Mucosa of descending colon (tissue), 3 donors: ENCODE results near the gene SSH2. TPM values are rescaled to one million over a fixed set of nuclear protein-coding genes. Genes with fewer than 3 reads are reported as not detected.
A peak's percentile ranks its signal among the peaks of the same experiment; 100 is the strongest.

Source experiments
- ATAC-seq: fragments of 200-7000 bp; cut with Tn5 transposase; one replicate; pipeline ENCODE4 v1.9.1; 2020; ENCODE audit warnings: mild to moderate bottlenecking, moderate library complexity
- DNase-seq, 3 donors: peaks; one replicate each; pipeline ENCODE4 v3.0.0-alpha.2; 2020
- H3K36me3 ChIP-seq: fragments of 200-600 bp; one replicate; pipeline ENCODE4 v1.8.0; 2021; ENCODE audit warnings: low read depth, mild to moderate bottlenecking
- H3K4me1 ChIP-seq: fragments of 200-600 bp; one replicate; pipeline ENCODE4 v1.8.0; 2021; ENCODE audit warnings: low read depth, mild to moderate bottlenecking
- H3K4me3 ChIP-seq: fragments of 200-600 bp; one replicate; pipeline ENCODE4 v1.8.0; 2021; ENCODE audit warnings: mild to moderate bottlenecking
- H3K9me3 ChIP-seq: fragments of 200-600 bp; one replicate; pipeline ENCODE4 v1.8.0; 2021; ENCODE audit warnings: mild to moderate bottlenecking
- CTCF ChIP-seq: fragments of 200-600 bp; IDR thresholded peaks from one replicate; pipeline ENCODE4 v1.8.0; 2022; ENCODE audit warnings: antibody characterized with exemption, mild to moderate bottlenecking
- intact Hi-C, 2 donors: fragments of 100-400 bp; cut with DNase I in 1 of 2; cut with micrococcal nuclease in 1 of 2; formaldehyde crosslinking; loops; one replicate each; pipeline versions ENCODE4 v1.11.0 to v1.11.1; 2022; cut with DNase I, micrococcal nuclease
- total RNA-seq, 3 donors: library from RNA; stranded (reverse); fragmentation: NEBNext Ultra II Directional in 2 of 3; extraction: Animal tissue kit (Norgen Biotek cat#: 25700) in 2 of 3; gene quantifications; one replicate each; pipeline versions ENCODE4 v1.2.1 to v1.2.4, GENCODE V29; 2021 to 2023
- donor health status: DM: no; HTN: no; CAD: no; lungs with moderate emphysema.
- donor health status: DM: no; HTN: no; CAD: no.
- donor health status: DM: no; HTN: yes; CAD: no.

SSH2 gene
- total RNA-seq, 3 donors from 2014 or later = 32.1 to 47.8 (median 40.8) TPM

DNA sequence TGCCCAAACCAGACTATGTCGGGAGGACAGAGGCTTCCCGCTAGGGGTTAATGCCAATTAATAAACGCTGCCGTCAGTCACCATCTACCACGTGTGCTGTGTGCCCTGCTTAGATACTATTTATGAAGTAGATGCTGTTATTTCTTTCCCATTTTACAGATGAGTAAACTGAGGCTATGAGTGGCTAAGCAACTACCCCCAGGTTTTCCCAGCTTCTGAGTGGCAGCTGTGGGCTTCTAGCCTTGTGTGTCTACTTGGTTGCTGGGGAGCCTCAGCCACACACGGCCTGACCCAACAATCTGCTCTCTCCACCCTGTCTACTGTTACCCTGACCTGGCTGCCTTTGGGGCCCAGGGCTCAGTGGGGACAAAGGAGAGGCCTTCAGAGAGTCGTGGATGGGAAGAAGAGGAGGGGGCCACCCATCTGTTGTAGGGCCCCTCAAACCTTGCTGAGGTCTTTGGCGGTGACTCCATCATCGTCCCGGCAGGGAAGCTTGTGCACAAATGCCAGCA is 347.7 kb downstream of the SSH2 start:
- Histone ChIP-seq H3K36me3 (no peaks in the 10 kb centered on the region), H3K4me3 (no peak overlapping the region), H3K4me1 (peaks cover 2% of the 10 kb centered on the region), H3K9me3 (no peaks in the 10 kb centered on the region)
- TF ChIP-seq CTCF = no peak
- peak in 1 of 3 donors; percentile 24 for DNase-seq
- no peak for ATAC-seq
- intact Hi-C loops = no loop called here

DNA sequence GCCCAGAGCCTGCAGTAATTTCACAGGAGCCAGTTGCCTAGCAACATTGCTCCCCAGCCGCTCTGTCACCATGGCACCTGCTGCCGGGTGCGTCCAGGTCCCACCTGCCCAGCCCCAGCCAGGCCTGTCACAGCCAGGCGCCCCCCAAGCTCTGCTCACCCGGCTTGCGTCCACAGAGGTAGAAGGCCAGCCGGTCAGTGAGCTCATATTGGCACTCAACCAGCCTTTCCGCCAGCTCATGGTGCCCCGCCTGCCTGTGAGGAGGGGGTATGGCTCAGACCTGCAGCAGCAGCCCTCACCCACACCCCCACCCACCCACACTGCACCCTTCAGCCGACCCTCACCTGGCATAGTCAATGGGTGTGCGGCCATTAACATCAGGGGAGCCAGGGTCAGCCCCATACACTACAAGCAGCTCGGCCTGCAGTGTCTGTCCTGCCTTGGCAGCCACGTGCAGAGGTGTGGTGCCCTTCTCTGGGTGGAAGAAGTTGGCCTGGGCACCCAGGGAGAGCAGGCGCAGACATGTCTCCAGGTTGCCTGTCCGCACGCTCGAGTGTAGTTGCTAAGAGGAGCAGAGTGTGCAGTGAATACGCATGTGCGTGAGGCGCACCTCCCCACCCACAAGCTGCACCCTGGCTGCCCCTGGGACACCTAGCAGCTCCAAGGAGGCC is 348.3 kb downstream of the SSH2 start:
- Histone ChIP-seq H3K4me1 (peaks cover 2% of the 10 kb centered on the region), H3K4me3 (no peak overlapping the region), H3K36me3 (no peaks in the 10 kb centered on the region), H3K9me3 (no peaks in the 10 kb centered on the region)
- TF ChIP-seq CTCF = no peak
- intact Hi-C loops = no loop called here
- DNase-seq = peak in 2 of 3 donors; percentile 30 to 54
- ATAC-seq = no peak

- ATAC-seq (peak; percentile 94), DNase-seq (peak; percentile 89 to 95 (median 93))
- Histone ChIP-seq H3K9me3 (no peaks in the 10 kb centered on the region), H3K4me3 (no peak overlapping the region), H3K4me1 (peaks cover 2% of the 10 kb centered on the region), H3K36me3 (no peaks in the 10 kb centered on the region)
- intact Hi-C loops = no loop called here
- TF ChIP-seq CTCF = peak; percentile 87
Measured at GRCh38 chr17:29579866-29580771, 349.9 kb downstream of the SSH2 start.

GRCh38 chr17:29578626-29579485 is 351.2 kb downstream of the SSH2 start:
- no peak for TF ChIP-seq CTCF
- DNase-seq (peak in 1 of 3 donors; percentile 42), ATAC-seq (no peak)
- Histone ChIP-seq H3K9me3 (no peaks in the 10 kb centered on the region), H3K36me3 (no peaks in the 10 kb centered on the region), H3K4me3 (no peak overlapping the region), H3K4me1 (peaks cover 12% of the 10 kb centered on the region)
- intact Hi-C loops = no loop called here
